ENCODE measurements around the gene EVA1C.

GRCh38 chr21:32481875-32482408 lies 69.4 kb downstream of the EVA1C start:
- TF ChIP-seq CTCF (conservative IDR thresholded peaks at IDR 0.05 in 1 of 2, IDR thresholded peaks at IDR 0.05 in 1 of 2; ENCODE audit: extremely low read depth in 1 of 2, insufficient read depth in 1 of 2, low read depth in 1 of 2, low read length in 2 of 2) (no peak), EZH2 (IDR thresholded peaks at IDR 0.05; ENCODE audit: borderline replicate concordance, low read length) (no peak)
